Neural progenitor cell (in vitro differentiated cells): ENCODE results near the gene ZNF32. TPM values are rescaled to one million over a fixed set of nuclear protein-coding genes. Genes with fewer than 3 reads are reported as not detected.

Experiments used
- DNase-seq: peaks from one replicate; pipeline ENCODE4 v3.0.0-alpha.2; 2016; ENCODE audit warnings: low spot score
- H2AFZ ChIP-seq: fragments of 200-600 bp; sonication (generic); replicated peaks from 2 replicates; pipeline ENCODE4 v1.6.1; 2016; ENCODE audit warnings: antibody characterized with exemption
- H3F3A ChIP-seq: fragments of 200-600 bp; sonication (generic); 2 replicates; pipeline ENCODE4 v1.6.1; 2016; ENCODE audit warnings: antibody characterized with exemption, low read depth
- H3K27ac ChIP-seq: fragments of 200-600 bp; sonication (generic); 2 replicates; pipeline ENCODE4 v1.5.1; 2016; ENCODE audit warnings: mild to moderate bottlenecking
- H3K27me3 ChIP-seq: fragments of 200-600 bp; sonication (generic); 2 replicates; pipeline ENCODE4 v1.6.1; 2016; ENCODE audit warnings: mild to moderate bottlenecking, moderate library complexity
- H3K36me3 ChIP-seq: fragments of 200-600 bp; sonication (generic); 2 replicates; pipeline ENCODE4 v1.5.1; 2016
- H3K4me1 ChIP-seq: fragments of 200-600 bp; sonication (generic); 2 replicates; pipeline ENCODE4 v1.6.1; 2016; ENCODE audit warnings: mixed run types
- H3K4me2 ChIP-seq: fragments of 200-600 bp; sonication (generic); 2 replicates; pipeline ENCODE4 v1.6.1; 2016
- H3K4me3 ChIP-seq: fragments of 200-600 bp; sonication (generic); 2 replicates; pipeline ENCODE4 v1.5.1; 2016
- H3K79me2 ChIP-seq: fragments of 200-600 bp; sonication (generic); 2 replicates; pipeline ENCODE4 v1.6.1; 2016; ENCODE audit warnings: low read depth
- H3K9ac ChIP-seq: fragments of 200-600 bp; sonication (generic); 2 replicates; pipeline ENCODE4 v1.6.1; 2016
- H3K9me3 ChIP-seq: fragments of 200-600 bp; sonication (generic); 2 replicates; pipeline ENCODE4 v1.5.1; 2016; ENCODE audit warnings: low read depth
- H4K20me1 ChIP-seq: fragments of 200-600 bp; sonication (generic); 2 replicates; pipeline ENCODE4 v1.6.1; 2016; ENCODE audit warnings: low read depth
- H3K27ac Mint-ChIP-seq: 3 replicates; pipeline ENCODE4 v1.8.0; 2021; ENCODE audit warnings: mixed read lengths
- H3K27me3 Mint-ChIP-seq: 2 replicates; pipeline ENCODE4 v1.8.0; 2022; ENCODE audit warnings: low read depth, mild to moderate bottlenecking, inconsistent platforms, moderate library complexity, mixed read lengths; ENCODE audit not compliant: insufficient read depth
- H3K36me3 Mint-ChIP-seq: 3 replicates; pipeline ENCODE4 v1.8.0; 2021; ENCODE audit warnings: mixed read lengths
- H3K4me1 Mint-ChIP-seq: 3 replicates; pipeline ENCODE4 v1.8.0; 2021; ENCODE audit warnings: mixed read lengths
- H3K4me3 Mint-ChIP-seq: 3 replicates; pipeline ENCODE4 v1.8.0; 2021; ENCODE audit warnings: mild to moderate bottlenecking, moderate library complexity, mixed read lengths
- H3K9me3 Mint-ChIP-seq: 3 replicates; pipeline ENCODE4 v1.8.0; 2020; ENCODE audit warnings: mixed read lengths
- EZH2 ChIP-seq: fragments of 200-600 bp; sonication (generic); IDR thresholded peaks from 2 replicates; pipeline ENCODE4 v1.6.1; 2017; ENCODE audit warnings: antibody characterized with exemption, mild to moderate bottlenecking, moderate library complexity
- EZH2phosphoT487 ChIP-seq: fragments of 200-600 bp; sonication (generic); IDR thresholded peaks from 2 replicates; pipeline ENCODE4 v1.6.1; 2017; ENCODE audit warnings: antibody characterized with exemption
- total RNA-seq: library from RNA; depleted of rRNA; stranded (reverse); fragments of >200 nt; gene quantifications from 2 replicates; pipeline ENCODE4 v1.2.3, GENCODE V29; 2015; ENCODE audit warnings: low replicate concordance
- TF ChIP-seq, protein P1 (sequence below): fragments of 200-600 bp; sonication (generic); IDR thresholded peaks from 2 replicates; pipeline ENCODE4 v1.5.1; 2017; ENCODE audit warnings: antibody characterized with exemption, mild to moderate bottlenecking

The ZNF32 gene
- total RNA-seq, 1 donor from 2014 or later: 50.7 TPM

DNA sequence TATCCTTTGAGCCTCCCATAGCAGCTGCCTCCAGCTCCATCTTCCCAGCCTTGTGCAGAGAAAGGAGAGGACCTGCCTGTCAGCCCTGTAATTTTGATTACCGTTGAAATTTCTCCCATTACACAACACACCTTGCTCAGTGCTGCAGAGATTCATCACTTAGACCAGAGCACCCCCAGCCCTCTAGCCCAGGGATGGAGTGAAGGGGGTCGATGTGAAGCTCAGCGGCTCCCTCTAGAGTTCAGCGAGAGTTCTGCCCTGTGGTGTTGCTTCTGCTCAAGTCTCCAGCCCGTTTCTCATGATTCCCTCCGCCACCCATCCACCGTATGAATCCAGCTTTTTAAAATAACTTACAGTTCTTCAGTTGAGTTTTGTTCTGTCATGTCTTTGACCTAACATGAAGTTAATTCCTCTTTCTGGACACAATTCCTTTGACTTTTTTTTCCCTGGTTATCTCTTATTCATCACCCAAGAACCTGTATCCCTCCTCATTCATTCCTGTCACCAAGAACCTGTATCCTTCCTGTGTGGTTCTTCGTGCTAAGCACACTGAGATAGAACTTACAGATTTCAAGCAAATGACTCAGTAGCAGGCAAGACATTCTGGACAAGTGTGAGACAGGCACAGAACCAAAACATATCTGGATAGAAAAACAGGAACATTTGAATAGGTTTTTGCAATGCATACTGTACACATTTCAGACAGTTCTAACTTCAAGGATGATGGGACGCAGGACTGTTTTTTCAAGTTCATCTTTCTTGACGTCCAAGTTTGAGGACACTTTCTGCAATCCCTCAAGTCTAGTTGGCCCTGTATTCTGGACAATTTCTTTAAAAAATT, 35.0 kb upstream of the ZNF32 start:
- H3K27me3 Mint-ChIP-seq: peaks cover 9% of the 10 kb centered on the region

DNA sequence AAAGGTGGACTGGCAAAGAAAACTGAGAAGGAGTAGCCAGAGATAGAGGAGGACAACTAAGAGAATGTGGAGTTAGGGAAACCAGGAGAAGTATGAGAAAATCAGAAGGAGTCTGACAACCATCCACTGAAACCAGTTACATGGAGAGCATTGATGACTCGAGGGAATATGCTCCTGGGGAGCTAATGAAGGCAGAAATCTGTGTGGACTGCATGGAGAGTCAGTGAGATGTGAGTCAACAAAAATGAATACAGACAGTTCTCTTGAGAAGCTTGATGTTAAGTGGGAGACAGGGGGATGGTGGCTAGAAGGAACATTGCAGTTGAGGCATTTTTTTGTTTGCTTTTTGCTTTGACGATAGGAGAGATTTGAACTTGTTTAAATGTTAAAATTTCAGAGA, 34.3 kb upstream of the ZNF32 start:
- Histone ChIP-seq H3K27me3 (no peaks in the 10 kb centered on the region), H3K4me2 (no peak overlapping the region), H3K9ac (no peak overlapping the region), H3K9me3 (no peaks in the 10 kb centered on the region), H3K79me2 (no peaks in the 10 kb centered on the region), H2AFZ (no peak overlapping the region), H3K4me1 (no peaks in the 10 kb centered on the region), H3K36me3 (no peaks in the 10 kb centered on the region), H3K27ac (no peak overlapping the region), H4K20me1 (no peaks in the 10 kb centered on the region), H3F3A (no peaks in the 10 kb centered on the region), H3K4me3 (no peak overlapping the region)
- no peaks in the 10 kb centered on the region for H3K36me3 Mint-ChIP-seq
- no peak for DNase-seq
- no peaks in the 10 kb centered on the region for H3K4me1 Mint-ChIP-seq
- H3K4me3 Mint-ChIP-seq: no peak overlapping the region
- H3K27me3 Mint-ChIP-seq: peaks cover 6% of the 10 kb centered on the region
- TF ChIP-seq EZH2phosphoT487: no peak
- TF ChIP-seq, protein P1, sequence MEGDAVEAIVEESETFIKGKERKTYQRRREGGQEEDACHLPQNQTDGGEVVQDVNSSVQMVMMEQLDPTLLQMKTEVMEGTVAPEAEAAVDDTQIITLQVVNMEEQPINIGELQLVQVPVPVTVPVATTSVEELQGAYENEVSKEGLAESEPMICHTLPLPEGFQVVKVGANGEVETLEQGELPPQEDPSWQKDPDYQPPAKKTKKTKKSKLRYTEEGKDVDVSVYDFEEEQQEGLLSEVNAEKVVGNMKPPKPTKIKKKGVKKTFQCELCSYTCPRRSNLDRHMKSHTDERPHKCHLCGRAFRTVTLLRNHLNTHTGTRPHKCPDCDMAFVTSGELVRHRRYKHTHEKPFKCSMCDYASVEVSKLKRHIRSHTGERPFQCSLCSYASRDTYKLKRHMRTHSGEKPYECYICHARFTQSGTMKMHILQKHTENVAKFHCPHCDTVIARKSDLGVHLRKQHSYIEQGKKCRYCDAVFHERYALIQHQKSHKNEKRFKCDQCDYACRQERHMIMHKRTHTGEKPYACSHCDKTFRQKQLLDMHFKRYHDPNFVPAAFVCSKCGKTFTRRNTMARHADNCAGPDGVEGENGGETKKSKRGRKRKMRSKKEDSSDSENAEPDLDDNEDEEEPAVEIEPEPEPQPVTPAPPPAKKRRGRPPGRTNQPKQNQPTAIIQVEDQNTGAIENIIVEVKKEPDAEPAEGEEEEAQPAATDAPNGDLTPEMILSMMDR: no peak
- TF ChIP-seq EZH2: no peak
- H3K27ac Mint-ChIP-seq: no peak overlapping the region
- peaks cover 4% of the 10 kb centered on the region for H3K9me3 Mint-ChIP-seq

More for the DNA sequence above, 35.0 kb upstream of the ZNF32 start:
- Histone ChIP-seq H3K79me2 (no peaks in the 10 kb centered on the region), H3K9me3 (no peaks in the 10 kb centered on the region), H3F3A (no peaks in the 10 kb centered on the region), H3K27me3 (peaks cover 3% of the 10 kb centered on the region), H3K9ac (no peak overlapping the region), H3K4me1 (no peaks in the 10 kb centered on the region), H3K27ac (no peak overlapping the region), H2AFZ (no peak overlapping the region), H3K4me2 (no peak overlapping the region), H4K20me1 (no peaks in the 10 kb centered on the region), H3K4me3 (no peak overlapping the region), H3K36me3 (no peaks in the 10 kb centered on the region)
- TF ChIP-seq EZH2phosphoT487: no peak
- TF ChIP-seq, protein P1: peak; percentile 65
- peaks cover 4% of the 10 kb centered on the region for H3K9me3 Mint-ChIP-seq
- peak; percentile 58 for DNase-seq
- H3K4me3 Mint-ChIP-seq: no peak overlapping the region
- no peaks in the 10 kb centered on the region for H3K4me1 Mint-ChIP-seq
- no peak overlapping the region for H3K27ac Mint-ChIP-seq
- H3K36me3 Mint-ChIP-seq: no peaks in the 10 kb centered on the region

DNA sequence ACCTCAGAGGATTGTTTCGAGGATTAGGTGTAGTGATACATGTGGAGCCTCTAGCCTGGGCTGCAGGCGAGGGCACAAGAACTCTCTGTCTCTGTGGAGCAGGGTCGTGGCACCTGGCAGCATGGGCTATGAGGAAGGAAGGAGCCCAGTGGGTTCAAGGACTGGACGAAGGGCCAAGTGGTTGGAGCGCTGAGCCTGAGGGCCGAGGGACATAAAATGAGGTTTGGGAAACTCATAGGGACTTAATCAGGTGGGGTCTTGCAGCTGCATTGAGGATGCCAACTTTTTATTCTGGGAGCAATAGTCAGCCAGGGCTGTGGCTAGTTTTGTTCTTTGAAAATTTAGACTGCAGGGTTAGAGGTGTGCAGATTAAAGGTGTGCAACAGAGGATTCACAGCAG, 33.0 kb upstream of the ZNF32 start:
- no peak overlapping the region for H3K4me3 Mint-ChIP-seq
- Histone ChIP-seq H4K20me1 (no peaks in the 10 kb centered on the region), H3K4me2 (no peak overlapping the region), H3K36me3 (no peaks in the 10 kb centered on the region), H2AFZ (no peak overlapping the region), H3K4me3 (no peak overlapping the region), H3K4me1 (no peaks in the 10 kb centered on the region), H3K9ac (no peak overlapping the region), H3K9me3 (no peaks in the 10 kb centered on the region), H3K79me2 (no peaks in the 10 kb centered on the region), H3K27ac (no peak overlapping the region), H3F3A (no peaks in the 10 kb centered on the region), H3K27me3 (no peaks in the 10 kb centered on the region)
- no peaks in the 10 kb centered on the region for H3K36me3 Mint-ChIP-seq
- peaks cover 2% of the 10 kb centered on the region for H3K27me3 Mint-ChIP-seq
- no peak for TF ChIP-seq EZH2phosphoT487
- TF ChIP-seq, protein P1: no peak
- no peak for TF ChIP-seq EZH2
- H3K27ac Mint-ChIP-seq: no peak overlapping the region
- no peaks in the 10 kb centered on the region for H3K4me1 Mint-ChIP-seq
- no peak for DNase-seq
- peaks cover 4% of the 10 kb centered on the region for H3K9me3 Mint-ChIP-seq
